Measurements from ENCODE around the gene RSKR.

RSKR gene

DNA sequence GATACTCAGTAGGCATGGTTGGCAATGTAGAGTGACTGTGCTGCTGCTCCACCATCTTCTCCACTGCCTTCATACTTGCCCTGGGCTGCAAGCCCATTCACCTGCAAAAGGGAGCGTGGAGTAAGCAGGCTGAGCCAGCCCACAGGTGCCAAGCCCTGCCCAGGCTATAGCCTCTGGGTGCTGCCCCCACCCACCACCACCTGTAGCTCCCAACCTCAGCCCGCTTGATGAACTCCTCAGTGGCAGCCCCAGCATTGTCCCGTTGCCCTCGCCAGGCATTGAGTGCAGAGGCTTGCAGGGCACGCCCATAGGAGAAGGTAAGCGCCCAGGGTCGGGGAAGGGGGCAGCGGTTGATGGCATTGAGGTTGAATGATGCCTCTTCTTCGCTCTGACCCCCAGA, 40.5 kb downstream of the RSKR start:
- no peak overlapping the region for H3K4me3 ChIP-seq (ENCODE audit: insufficient read depth, low read length, poor library complexity, severe bottlenecking)
- H3F3A ChIP-seq (ENCODE audit: insufficient read depth): peaks cover 26% of the 10 kb centered on the region
- no peaks in the 10 kb centered on the region for H3K79me2 ChIP-seq (ENCODE audit: insufficient read depth, low read length)
- no peak overlapping the region for H3K4me2 ChIP-seq (ENCODE audit: low read depth, low read length, poor library complexity, severe bottlenecking)
- H3K36me3 ChIP-seq (ENCODE audit: low read length): no peaks in the 10 kb centered on the region
- TF ChIP-seq, protein P1, sequence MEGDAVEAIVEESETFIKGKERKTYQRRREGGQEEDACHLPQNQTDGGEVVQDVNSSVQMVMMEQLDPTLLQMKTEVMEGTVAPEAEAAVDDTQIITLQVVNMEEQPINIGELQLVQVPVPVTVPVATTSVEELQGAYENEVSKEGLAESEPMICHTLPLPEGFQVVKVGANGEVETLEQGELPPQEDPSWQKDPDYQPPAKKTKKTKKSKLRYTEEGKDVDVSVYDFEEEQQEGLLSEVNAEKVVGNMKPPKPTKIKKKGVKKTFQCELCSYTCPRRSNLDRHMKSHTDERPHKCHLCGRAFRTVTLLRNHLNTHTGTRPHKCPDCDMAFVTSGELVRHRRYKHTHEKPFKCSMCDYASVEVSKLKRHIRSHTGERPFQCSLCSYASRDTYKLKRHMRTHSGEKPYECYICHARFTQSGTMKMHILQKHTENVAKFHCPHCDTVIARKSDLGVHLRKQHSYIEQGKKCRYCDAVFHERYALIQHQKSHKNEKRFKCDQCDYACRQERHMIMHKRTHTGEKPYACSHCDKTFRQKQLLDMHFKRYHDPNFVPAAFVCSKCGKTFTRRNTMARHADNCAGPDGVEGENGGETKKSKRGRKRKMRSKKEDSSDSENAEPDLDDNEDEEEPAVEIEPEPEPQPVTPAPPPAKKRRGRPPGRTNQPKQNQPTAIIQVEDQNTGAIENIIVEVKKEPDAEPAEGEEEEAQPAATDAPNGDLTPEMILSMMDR (IDR thresholded peaks at IDR 0.05; ENCODE audit: insufficient read depth, low read length, poor library complexity, severe bottlenecking): no peak
- TF ChIP-seq EZH2phosphoT487 (conservative IDR thresholded peaks at IDR 0.05; ENCODE audit: low read length): no peak
- no peaks in the 10 kb centered on the region for H3K27me3 ChIP-seq (ENCODE audit: low read length)
- no peaks in the 10 kb centered on the region for H3K9me3 ChIP-seq (ENCODE audit: insufficient read depth, low read length)
- no peak overlapping the region for H3K9ac ChIP-seq (ENCODE audit: low read length)
- H3K27ac ChIP-seq (ENCODE audit: low read depth, low read length): no peak overlapping the region
- H2AFZ ChIP-seq (ENCODE audit: low read depth, low read length, severe bottlenecking): no peak overlapping the region
- H4K20me1 ChIP-seq (ENCODE audit: low read depth, low read length): no peaks in the 10 kb centered on the region
- H3K9me2 ChIP-seq (replicated peaks; ENCODE audit: insufficient read depth, low read length): no peaks in the 10 kb centered on the region

DNA sequence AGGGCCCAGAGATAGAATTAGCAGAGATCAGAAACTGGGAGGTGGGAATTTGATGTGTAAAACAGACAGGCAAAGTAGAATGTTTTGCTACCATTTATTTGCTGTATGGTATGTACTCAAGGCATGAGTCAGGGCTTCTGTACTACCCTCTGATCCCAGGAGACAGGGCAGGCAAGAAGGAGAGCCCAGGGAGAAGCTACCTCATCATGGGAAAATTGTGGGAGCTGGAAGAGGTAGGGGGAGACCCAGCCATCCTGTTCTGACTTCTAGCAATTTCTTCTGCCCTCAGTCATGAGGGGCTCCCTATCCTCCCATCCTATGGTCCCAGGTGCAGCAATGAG, 41.0 kb downstream of the RSKR start:
- Histone ChIP-seq H3K9me3 (ENCODE audit: insufficient read depth, low read length) (no peaks in the 10 kb centered on the region), H3K27me3 (ENCODE audit: low read length) (no peaks in the 10 kb centered on the region), H3F3A (ENCODE audit: insufficient read depth) (peaks cover 29% of the 10 kb centered on the region), H3K9ac (ENCODE audit: low read length) (no peak overlapping the region), H3K36me3 (ENCODE audit: low read length) (no peaks in the 10 kb centered on the region), H3K9me2 (replicated peaks; ENCODE audit: insufficient read depth, low read length) (no peaks in the 10 kb centered on the region), H4K20me1 (ENCODE audit: low read depth, low read length) (no peaks in the 10 kb centered on the region), H3K4me2 (ENCODE audit: low read depth, low read length, poor library complexity, severe bottlenecking) (no peak overlapping the region), H3K4me3 (ENCODE audit: insufficient read depth, low read length, poor library complexity, severe bottlenecking) (no peak overlapping the region), H2AFZ (ENCODE audit: low read depth, low read length, severe bottlenecking) (no peak overlapping the region), H3K27ac (ENCODE audit: low read depth, low read length) (no peak overlapping the region), H3K79me2 (ENCODE audit: insufficient read depth, low read length) (no peaks in the 10 kb centered on the region)
- no peak for TF ChIP-seq EZH2phosphoT487 (conservative IDR thresholded peaks at IDR 0.05; ENCODE audit: low read length)
- TF ChIP-seq, protein P1 (IDR thresholded peaks at IDR 0.05; ENCODE audit: insufficient read depth, low read length, poor library complexity, severe bottlenecking): no peak

DNA sequence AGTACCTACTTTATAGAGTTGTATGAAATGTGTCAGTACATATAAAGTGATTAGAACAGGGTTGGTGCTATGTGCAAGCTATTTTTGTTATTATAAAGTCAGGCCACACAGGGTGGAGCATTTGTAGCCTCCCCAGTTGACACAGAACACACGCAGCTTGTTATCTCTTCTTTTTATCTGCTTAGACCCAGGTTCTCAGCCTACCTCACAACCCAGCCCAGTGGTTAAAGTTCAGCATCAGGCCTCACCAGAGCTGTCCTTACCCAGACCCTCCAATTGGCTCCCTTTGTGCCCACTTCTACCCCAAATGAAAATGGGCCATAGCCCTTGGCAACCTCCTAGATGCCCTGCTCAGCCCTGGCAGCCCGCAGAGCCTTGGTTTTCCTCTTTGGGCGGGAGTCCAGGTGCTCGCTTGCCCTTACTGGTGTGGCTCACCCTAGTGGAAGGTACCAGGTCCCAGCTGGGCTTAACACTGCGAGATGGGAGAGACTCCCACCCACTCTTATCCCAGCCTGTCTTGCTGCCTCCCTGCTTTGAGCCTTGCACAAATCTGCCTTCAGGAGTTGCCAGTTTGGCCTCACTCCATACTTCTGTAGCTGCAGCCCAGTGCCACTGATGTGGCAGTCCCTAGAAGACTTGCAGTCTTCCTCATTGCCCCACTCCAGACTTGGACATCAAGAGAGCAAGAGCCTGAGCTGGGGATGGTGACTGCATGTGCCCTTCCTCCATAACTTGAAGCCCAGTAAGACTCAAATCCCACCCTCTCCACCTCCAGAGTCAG, 41.5 kb downstream of the RSKR start:
- no peaks in the 10 kb centered on the region for H3K9me3 ChIP-seq (ENCODE audit: insufficient read depth, low read length)
- H3K9ac ChIP-seq (ENCODE audit: low read length): peak overlapping the region; percentile 78
- TF ChIP-seq EZH2phosphoT487 (conservative IDR thresholded peaks at IDR 0.05; ENCODE audit: low read length): no peak
- TF ChIP-seq, protein P1 (IDR thresholded peaks at IDR 0.05; ENCODE audit: insufficient read depth, low read length, poor library complexity, severe bottlenecking): no peak
- H4K20me1 ChIP-seq (ENCODE audit: low read depth, low read length): no peaks in the 10 kb centered on the region
- H3K27me3 ChIP-seq (ENCODE audit: low read length): no peaks in the 10 kb centered on the region
- no peak overlapping the region for H3K27ac ChIP-seq (ENCODE audit: low read depth, low read length)
- H3K36me3 ChIP-seq (ENCODE audit: low read length): no peaks in the 10 kb centered on the region
- H3K4me3 ChIP-seq (ENCODE audit: insufficient read depth, low read length, poor library complexity, severe bottlenecking): peak overlapping the region; percentile 74
- H3K79me2 ChIP-seq (ENCODE audit: insufficient read depth, low read length): no peaks in the 10 kb centered on the region
- H2AFZ ChIP-seq (ENCODE audit: low read depth, low read length, severe bottlenecking): peak overlapping the region; percentile 78
- no peaks in the 10 kb centered on the region for H3K9me2 ChIP-seq (replicated peaks; ENCODE audit: insufficient read depth, low read length)
- H3K4me2 ChIP-seq (ENCODE audit: low read depth, low read length, poor library complexity, severe bottlenecking): peak overlapping the region; percentile 81
- peaks cover 24% of the 10 kb centered on the region for H3F3A ChIP-seq (ENCODE audit: insufficient read depth)
